ENCODE data around the gene ANKDD1B.

DNA sequence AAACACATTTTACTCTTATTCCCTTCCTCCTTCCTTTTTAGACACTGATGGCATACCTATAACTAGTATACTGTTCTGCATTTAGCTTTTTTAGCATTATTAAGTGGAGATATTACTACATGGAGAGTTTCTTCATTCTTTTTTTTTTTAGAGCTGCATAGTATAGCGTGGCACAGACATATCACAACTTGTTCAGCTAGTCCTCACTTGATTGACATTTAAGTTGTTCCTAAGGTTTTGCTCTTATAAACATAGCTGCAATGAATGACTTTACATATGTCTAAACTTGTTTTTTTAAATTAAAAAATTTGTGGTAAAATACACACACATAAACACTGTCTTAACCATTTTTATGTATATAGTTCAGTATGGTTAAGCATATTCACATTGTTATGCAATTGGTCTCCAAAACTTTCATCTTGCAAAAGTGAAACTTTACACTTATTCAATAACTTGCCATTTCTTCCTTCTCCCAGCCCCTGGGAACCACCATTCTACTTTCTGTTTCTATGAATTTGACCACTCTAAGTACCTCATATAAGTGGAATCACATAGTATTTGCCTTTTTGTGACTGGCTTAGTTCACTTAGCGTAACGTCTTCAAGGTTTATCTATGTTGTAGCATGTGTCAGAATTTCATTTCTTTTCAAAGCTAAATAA lies 48.7 kb downstream of the ANKDD1B start:
- TF ChIP-seq, protein P1, sequence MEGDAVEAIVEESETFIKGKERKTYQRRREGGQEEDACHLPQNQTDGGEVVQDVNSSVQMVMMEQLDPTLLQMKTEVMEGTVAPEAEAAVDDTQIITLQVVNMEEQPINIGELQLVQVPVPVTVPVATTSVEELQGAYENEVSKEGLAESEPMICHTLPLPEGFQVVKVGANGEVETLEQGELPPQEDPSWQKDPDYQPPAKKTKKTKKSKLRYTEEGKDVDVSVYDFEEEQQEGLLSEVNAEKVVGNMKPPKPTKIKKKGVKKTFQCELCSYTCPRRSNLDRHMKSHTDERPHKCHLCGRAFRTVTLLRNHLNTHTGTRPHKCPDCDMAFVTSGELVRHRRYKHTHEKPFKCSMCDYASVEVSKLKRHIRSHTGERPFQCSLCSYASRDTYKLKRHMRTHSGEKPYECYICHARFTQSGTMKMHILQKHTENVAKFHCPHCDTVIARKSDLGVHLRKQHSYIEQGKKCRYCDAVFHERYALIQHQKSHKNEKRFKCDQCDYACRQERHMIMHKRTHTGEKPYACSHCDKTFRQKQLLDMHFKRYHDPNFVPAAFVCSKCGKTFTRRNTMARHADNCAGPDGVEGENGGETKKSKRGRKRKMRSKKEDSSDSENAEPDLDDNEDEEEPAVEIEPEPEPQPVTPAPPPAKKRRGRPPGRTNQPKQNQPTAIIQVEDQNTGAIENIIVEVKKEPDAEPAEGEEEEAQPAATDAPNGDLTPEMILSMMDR (IDR thresholded peaks at IDR 0.05) = no peak
- TF ChIP-seq POLR2A (IDR thresholded peaks at IDR 0.05) = no peak
